IPS-20b (cell line): Measurements from ENCODE around the gene SLC16A3.
A peak's percentile ranks its signal among the peaks of the same experiment; 100 is the strongest.
"Not testable (repeated sequence)": the region's sequence is repeated elsewhere in the genome, so short reads cannot be mapped to it uniquely, and the experiment has no call there.

Source experiments
- H3K27ac ChIP-seq: one replicate; pipeline ENCODE4 v1.5.1; 2013; ENCODE audit warnings: low read length
- H3K27me3 ChIP-seq: 2 replicates; pipeline ENCODE4 v1.6.1; 2013; ENCODE audit warnings: mild to moderate bottlenecking, low read length, inconsistent platforms; ENCODE audit not compliant: insufficient read depth
- H3K36me3 ChIP-seq: 2 replicates; pipeline ENCODE4 v1.6.1; 2013; ENCODE audit warnings: low read depth, mild to moderate bottlenecking, inconsistent platforms, low read length, moderate library complexity; ENCODE audit not compliant: insufficient read depth
- H3K4me1 ChIP-seq: 2 replicates; pipeline ENCODE4 v1.6.1; 2013; ENCODE audit warnings: mild to moderate bottlenecking, control low read depth, inconsistent platforms, low read length, moderate library complexity; ENCODE audit not compliant: insufficient read depth
- H3K4me3 ChIP-seq: 2 replicates; pipeline ENCODE4 v1.5.1; 2013; ENCODE audit warnings: mild to moderate bottlenecking, low read length, inconsistent platforms
- H3K9ac ChIP-seq: 2 replicates; pipeline ENCODE4 v1.6.1; 2013; ENCODE audit warnings: low read depth, mild to moderate bottlenecking, inconsistent platforms, low read length, moderate library complexity
- H3K9me3 ChIP-seq: 2 replicates; pipeline ENCODE4 v1.6.1; 2013; ENCODE audit warnings: mild to moderate bottlenecking, low read depth, low read length, inconsistent platforms; ENCODE audit not compliant: insufficient read depth

The SLC16A3 gene

DNA sequence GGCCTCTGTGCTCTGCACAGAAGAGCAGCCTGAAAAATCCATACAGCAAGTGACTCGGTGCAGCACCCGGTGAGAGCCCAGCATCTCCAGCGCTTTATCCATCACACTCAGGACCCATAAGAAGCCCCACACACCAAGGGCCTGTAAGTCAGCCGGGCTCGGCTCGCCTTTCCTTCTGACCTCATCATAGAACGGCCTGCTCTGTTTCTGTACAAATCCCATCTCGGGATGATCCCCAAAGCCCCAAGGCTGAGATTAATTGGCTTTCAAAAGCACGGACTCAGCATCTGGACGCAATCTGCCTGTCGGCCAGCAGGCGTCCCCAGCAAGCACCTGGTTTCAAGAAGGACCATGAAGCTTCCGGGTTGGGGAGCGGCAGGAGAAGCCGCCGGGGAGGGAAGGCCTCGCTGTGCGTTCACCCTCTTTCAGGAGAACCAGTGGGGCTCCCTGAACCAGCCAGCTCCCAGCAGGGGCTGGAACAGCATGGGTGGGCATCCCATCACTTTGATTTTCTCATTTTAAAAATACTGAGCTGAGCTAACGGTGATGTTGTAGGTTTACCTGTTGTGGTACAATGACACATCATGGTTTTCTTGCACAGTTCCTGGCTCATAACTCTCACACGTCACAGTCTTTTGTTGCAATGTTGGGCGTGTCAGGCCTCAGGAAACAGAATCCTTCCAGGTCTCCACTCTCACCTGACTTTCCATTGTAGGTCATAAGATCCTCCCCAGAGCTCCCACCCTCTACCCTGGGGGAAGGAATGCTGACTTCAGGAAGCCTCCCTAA, 22.9 kb upstream of the SLC16A3 start:
- Histone ChIP-seq H3K36me3 (no peaks in the 10 kb centered on the region), H3K4me3 (no peak overlapping the region), H3K4me1 (no peaks in the 10 kb centered on the region), H3K27ac (no peak overlapping the region), H3K9me3 (no peaks in the 10 kb centered on the region), H3K27me3 (no peaks in the 10 kb centered on the region), H3K9ac (no peak overlapping the region)

DNA sequence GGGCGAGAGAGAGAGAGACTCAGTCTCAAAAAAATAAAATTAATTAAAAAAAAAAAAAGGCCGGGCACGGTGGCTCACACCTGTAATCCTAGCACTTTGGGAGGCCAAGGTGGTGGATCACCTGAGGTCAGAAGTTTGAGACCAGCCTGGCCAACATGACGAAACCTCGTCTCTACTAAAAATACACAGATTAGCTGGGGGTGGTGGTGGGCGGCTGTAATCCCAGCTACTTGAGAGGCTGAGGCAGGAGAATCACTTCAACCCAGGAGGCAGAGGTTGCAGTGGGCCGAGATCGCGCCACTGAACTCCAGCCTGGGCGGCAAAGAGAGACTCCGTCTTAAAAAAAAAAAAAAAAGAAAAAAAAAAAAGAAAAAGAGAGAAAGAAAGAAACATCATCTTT, 18.2 kb upstream of the SLC16A3 start:
- not testable (repeated sequence) for H3K36me3 ChIP-seq, H3K4me1 ChIP-seq, H3K4me3 ChIP-seq, H3K9me3 ChIP-seq, H3K27ac ChIP-seq, H3K9ac ChIP-seq
- peaks cover 33% of the 10 kb centered on the region for H3K27me3 ChIP-seq

- H3K9me3 ChIP-seq = no peaks in the 10 kb centered on the region
- peak within 1 kb of the TSS; percentile 61; the same call in 1 of the 2 replicates for H3K9ac ChIP-seq
- H3K27me3 ChIP-seq = peaks cover 33% of the 10 kb centered on the region
- H3K36me3 ChIP-seq = no peaks in the 10 kb centered on the region
- H3K4me3 ChIP-seq = peak within 1 kb of the TSS; percentile 75
- no peaks in the 10 kb centered on the region for H3K4me1 ChIP-seq
- H3K27ac ChIP-seq = no peak within 1 kb of the TSS
Measured at GRCh38 chr17:82212331-82213250, 16.3 kb upstream of the SLC16A3 start, which contains the start of gene CCDC57. Gene CCDC57 (minus strand): TSS chr17:82212842. CDS start chr17:82201944, 10,898 bp downstream.

DNA sequence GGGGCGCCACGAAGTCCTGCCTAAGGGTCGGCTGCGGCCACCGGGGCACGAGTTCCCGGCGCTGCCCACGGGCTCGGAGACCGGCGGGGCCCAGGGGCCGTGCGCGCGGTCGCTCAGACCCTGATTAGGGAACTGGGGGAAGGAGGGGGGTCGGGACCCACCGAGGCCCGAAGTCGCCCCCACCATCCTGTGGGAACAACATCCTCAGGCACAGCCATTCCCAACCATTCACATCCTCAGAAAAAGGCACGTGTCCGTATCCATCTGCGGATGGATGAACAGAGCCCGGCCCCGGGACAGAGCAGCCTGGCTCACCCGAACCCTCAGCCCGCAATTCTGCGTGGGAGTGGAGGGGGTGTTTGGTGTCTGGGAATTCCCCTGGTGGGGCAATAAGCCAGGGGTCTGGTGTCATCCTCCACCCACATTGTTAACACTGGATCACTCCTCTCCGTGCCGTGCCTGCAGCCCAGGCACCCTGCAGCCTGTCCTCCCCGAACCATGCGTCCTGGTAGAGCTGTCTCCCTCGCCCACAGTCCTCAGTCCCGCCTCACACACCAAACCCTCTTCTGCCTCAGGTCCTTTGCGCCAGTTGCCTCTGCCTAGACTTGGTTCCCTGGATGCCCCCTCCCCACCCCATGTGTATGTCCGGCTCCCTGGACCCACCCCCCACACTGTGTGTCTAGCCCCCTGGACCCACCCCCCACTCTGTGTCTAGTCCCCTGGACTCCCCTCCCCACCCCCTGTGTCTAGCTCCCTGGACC, 15.4 kb upstream of the SLC16A3 start:
- Histone ChIP-seq H3K27ac (no peak overlapping the region), H3K36me3 (no peaks in the 10 kb centered on the region), H3K9ac (peak overlapping the region; percentile 61; the same call in 1 of the 2 replicates), H3K4me1 (no peaks in the 10 kb centered on the region), H3K4me3 (peak overlapping the region; percentile 75), H3K27me3 (peaks cover 33% of the 10 kb centered on the region), H3K9me3 (no peaks in the 10 kb centered on the region)

GRCh38 chr17:82214012-82214628, 14.7 kb upstream of the SLC16A3 start:
- Histone ChIP-seq H3K4me1 (no peaks in the 10 kb centered on the region), H3K36me3 (no peaks in the 10 kb centered on the region), H3K27ac (no peak overlapping the region), H3K4me3 (no peak overlapping the region), H3K9ac (no peak overlapping the region), H3K9me3 (no peaks in the 10 kb centered on the region), H3K27me3 (peaks cover 33% of the 10 kb centered on the region)

DNA sequence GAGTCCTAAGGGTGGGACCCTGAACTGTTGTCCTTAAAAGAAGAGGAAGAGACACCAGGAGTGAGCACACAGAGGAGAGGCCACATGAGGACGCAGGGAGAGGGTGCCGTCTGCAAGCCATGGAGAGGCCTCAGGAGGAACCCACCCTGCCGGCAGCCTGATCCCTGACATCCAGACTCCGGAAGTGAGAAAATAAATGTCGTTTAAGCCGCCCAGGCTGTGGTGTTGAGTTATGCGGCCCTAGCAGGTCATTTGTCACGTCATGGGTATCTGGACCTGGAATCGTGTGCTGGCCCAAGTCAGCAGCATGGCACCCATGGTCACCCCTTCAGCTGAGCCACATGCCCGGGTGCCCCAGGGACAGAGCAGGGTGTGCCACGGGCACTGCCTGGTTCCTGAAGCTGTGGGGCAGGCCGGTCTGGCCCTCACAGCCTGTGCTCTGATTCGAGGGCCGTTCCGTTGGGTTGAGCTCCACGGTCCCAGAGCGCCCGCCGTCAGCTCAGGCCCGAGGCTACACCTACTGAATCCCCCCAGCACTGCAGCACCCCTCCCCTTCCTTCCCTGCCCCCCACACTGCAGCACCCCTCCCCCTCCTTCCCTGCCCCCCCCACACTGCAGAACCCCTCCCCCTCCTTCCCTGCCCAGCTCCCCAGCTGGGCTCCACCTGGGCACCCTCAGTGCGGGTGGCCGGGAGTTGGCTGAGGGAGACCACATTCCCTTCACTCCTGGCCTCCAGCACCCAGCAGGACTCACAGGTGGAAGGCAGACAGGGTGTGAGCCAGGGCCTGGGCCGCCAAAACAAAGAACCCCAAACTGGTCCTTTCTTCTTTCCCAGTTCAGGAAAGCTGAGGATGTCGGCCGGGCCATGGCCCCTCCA, 13.5 kb upstream of the SLC16A3 start:
- H3K27me3 ChIP-seq = peaks cover 33% of the 10 kb centered on the region
- no peak overlapping the region for H3K4me3 ChIP-seq
- H3K4me1 ChIP-seq = no peaks in the 10 kb centered on the region
- no peak overlapping the region for H3K9ac ChIP-seq
- no peaks in the 10 kb centered on the region for H3K36me3 ChIP-seq
- no peak overlapping the region for H3K27ac ChIP-seq
- no peaks in the 10 kb centered on the region for H3K9me3 ChIP-seq

DNA sequence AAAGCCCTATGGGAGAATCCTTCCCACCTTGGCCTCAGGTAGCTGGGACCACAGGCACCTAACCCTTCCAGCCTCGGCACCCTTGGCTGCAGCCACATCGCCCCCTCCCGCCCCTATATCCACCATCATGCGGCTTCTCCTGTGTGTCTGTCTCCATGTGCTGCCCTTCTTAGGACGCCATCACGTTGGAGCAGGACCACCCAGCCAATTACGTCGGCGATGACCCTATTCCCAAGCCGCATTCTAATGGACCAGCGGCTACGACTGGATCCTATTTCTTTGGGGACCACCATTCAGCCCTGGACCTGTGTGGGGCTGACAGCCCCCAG, 12.9 kb upstream of the SLC16A3 start:
- no peak overlapping the region for H3K4me3 ChIP-seq
- no peak overlapping the region for H3K27ac ChIP-seq
- no peaks in the 10 kb centered on the region for H3K4me1 ChIP-seq

GRCh38 chr17:82216301-82217119, 12.3 kb upstream of the SLC16A3 start:
- no peak overlapping the region for H3K4me3 ChIP-seq
- no peak overlapping the region for H3K9ac ChIP-seq
- no peaks in the 10 kb centered on the region for H3K9me3 ChIP-seq
- H3K27ac ChIP-seq = no peak overlapping the region
- no peaks in the 10 kb centered on the region for H3K4me1 ChIP-seq
- no peaks in the 10 kb centered on the region for H3K36me3 ChIP-seq
- peaks cover 32% of the 10 kb centered on the region for H3K27me3 ChIP-seq

More for the DNA sequence above, 12.9 kb upstream of the SLC16A3 start:
- Histone ChIP-seq H3K27me3 (peaks cover 33% of the 10 kb centered on the region), H3K9ac (no peak overlapping the region), H3K9me3 (no peaks in the 10 kb centered on the region), H3K36me3 (no peaks in the 10 kb centered on the region)

- no peaks in the 10 kb centered on the region for H3K4me1 ChIP-seq
- no peak overlapping the region for H3K9ac ChIP-seq
- H3K4me3 ChIP-seq = no peak overlapping the region
- H3K9me3 ChIP-seq = no peaks in the 10 kb centered on the region
- H3K27me3 ChIP-seq = peaks cover 29% of the 10 kb centered on the region
- no peaks in the 10 kb centered on the region for H3K36me3 ChIP-seq
- no peak overlapping the region for H3K27ac ChIP-seq
Measured at GRCh38 chr17:82217120-82217529, 11.7 kb upstream of the SLC16A3 start.
